NCI-H128 (cell line): ENCODE results near the gene HAUS7.

Experiments
- DNase-seq: peaks from one replicate; lab custom pipeline; 2025; ENCODE audit not compliant: unreplicated experiment; lab: John Stamatoyannopoulos, UW

Gene HAUS7

GRCh38 chrX:153499876-153500275 is 29.5 kb upstream of the HAUS7 start:
- no peak for DNase-seq

DNA sequence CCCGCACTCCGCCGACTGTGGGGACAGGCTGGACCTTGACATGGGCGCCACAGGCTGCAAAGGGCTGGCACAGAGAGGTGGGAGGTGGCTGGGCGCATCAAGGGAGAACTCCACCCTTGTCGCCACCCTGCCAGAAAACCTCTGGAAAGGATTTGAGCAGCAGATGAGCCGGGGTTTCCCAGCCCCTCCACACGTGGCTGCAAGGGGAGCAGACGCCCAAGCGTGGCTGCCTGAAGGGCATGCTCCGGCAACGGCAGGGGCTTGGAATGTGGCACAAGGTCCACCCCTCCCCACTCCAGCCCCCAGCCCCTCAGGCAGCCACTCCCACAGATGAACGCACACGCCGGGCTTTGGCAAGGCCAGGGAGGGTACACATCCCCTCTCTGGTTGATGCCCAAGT is 29.0 kb upstream of the HAUS7 start:
- DNase-seq = no peak

GRCh38 chrX:153498453-153498852 is 28.1 kb upstream of the HAUS7 start:
- DNase-seq = no peak

GRCh38 chrX:153496590-153496959 is 26.2 kb upstream of the HAUS7 start:
- no peak for DNase-seq

- no peak for DNase-seq
Measured at GRCh38 chrX:153495903-153496589, 25.7 kb upstream of the HAUS7 start.

GRCh38 chrX:153495362-153495751 is 25.0 kb upstream of the HAUS7 start:
- DNase-seq = no peak

GRCh38 chrX:153494541-153495361 is 24.4 kb upstream of the HAUS7 start, which contains the start of gene BGN:
BGN (plus strand) TSS chrX:153494980; CDS start chrX:153504632, 9,652 bp downstream.
- no peak for DNase-seq

DNA sequence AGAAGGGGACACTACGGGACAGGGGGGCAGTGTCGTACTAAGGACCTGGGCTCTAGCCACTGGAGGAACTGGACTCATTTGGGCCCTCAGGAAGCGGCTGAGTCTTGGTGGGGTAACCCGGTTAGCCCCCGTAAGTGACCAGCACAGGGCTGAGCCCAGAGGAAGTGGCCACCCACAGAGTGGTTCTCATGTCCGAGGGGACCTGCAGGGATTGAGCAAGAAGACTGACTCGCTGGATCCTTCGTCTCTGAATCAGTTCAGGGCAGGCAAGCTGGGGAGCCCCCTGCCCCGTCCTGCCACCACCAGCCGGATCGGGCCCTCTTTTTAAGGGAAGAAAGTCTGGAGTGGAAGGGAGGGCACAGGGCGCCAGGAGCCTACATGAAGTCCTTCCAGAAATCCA is 23.7 kb upstream of the HAUS7 start:
- DNase-seq = no peak

DNA sequence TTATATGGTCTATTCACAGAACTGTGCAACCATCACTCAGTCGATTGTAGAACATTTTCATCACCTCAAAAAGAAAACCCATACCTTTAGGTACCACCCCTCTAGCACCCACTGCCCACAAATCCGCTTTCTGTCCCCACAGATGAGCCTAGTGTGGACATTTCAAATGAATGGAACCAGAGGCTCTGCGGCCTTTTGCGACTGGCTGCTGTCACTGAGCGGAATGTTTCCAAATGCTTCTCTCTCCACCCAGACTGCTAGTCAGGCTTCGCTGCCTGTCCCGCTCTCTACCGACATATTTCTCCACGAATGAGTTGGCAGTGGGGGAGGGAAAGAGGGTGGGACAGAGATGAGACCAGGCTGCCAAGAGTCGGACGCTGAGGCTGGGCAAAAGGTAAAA is 22.7 kb upstream of the HAUS7 start:
- DNase-seq = no peak

GRCh38 chrX:153492543-153492942 is 22.2 kb upstream of the HAUS7 start:
- DNase-seq = no peak

DNA sequence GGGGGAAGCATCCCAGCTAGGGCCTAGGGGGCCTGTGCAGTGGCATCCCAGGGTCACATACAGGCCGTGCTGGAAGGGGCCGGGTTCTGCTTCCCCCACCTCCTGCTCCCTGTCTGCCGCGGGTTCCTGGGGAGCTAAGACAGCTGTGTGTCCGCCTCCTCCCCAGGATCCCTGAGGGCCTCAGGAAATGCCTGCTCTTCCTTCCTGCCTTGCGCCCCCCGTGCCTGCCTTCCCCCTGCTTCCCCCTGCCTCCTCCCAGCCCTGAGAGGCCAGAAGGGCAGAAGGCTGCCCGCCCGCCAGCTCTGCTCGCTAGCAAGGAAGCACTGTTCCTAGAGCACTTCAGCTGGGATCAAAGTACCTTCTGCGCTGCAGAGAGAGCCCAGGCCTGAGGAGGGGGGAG is 21.5 kb upstream of the HAUS7 start:
- DNase-seq = no peak

- no peak for DNase-seq
Measured at GRCh38 chrX:153491351-153491914, 21.1 kb upstream of the HAUS7 start.

GRCh38 chrX:153490217-153490930 is 20.0 kb upstream of the HAUS7 start:
- DNase-seq = no peak

- no peak for DNase-seq
Measured at GRCh38 chrX:153488231-153488914, 18.0 kb upstream of the HAUS7 start.

DNA sequence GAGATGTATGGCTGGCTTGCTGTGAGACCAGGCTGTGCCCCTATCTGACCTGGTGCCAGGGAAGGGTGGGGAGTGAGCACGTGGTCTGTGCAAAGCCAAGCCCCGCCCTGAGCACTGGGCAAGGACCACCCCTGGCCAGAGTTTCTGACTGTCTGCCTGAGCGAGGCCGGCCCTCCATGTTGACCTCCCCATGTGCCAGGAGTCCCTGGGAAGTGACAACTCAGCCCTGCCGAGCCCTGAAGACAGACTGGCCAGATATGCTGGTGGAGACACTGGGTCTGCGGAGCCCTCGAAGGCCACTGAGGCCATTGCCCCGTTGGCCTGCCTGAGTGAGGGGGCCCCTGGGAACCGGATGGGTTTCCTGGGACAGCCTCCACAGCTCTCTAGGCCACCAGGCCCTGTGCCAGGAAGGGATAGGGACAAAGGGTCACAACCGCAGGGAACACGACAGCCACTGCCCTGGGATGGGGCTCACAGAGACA is 17.3 kb upstream of the HAUS7 start:
- no peak for DNase-seq

DNA sequence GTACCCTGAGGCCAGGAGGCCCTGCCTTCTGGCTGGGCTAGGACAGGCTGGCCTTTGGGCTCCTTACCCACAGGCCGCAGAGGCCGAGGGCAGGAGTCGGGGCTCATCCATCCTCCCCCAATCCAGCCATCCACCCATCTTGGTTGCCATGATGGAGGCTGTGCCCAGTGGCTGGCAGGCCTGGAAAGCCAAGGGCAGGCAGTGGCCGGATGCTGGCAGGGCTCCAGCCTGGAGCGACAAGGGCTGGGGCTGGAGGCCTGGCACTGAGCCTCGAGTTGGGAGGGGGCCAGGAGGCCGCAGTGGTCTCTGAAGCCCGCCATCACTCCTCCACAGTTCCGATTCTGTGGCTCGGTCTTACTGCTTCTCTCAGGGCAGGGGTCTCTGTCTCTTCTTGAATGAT is 15.8 kb upstream of the HAUS7 start:
- no peak for DNase-seq

DNA sequence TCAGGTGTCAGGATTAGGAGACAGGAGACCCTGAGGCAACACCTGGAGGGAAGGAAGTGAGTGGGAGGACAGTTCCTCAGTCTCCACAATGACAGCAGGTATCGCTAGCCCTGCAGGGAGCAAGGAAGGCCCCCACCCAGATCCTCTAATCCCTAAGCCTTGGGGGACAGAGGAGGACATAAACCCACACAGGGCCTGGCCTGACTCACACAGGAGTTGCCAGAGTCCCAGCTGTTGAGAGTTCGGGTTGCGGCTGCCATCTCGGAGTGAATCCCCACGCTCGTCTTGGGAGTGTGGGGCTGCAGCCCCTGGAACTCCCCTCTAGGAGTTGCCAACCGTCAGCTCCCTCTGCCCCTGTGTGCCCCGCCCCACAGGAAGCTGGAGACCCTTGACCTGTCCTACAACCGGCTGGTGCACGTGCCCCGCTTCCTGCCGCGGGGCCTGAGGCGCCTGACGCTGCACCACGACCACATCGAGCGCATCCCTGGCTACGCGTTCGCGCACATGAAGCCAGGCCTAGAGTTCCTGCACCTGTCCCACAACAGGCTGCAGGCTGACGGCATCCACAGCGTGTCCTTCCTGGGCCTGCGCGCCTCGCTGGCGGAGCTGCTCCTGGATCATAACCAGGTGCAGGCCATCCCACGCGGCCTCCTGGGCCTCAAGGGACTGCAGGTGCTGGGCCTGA is 15.2 kb upstream of the HAUS7 start:
- no peak for DNase-seq

GRCh38 chrX:153482376-153483015 is 12.1 kb upstream of the HAUS7 start:
- no peak for DNase-seq

DNA sequence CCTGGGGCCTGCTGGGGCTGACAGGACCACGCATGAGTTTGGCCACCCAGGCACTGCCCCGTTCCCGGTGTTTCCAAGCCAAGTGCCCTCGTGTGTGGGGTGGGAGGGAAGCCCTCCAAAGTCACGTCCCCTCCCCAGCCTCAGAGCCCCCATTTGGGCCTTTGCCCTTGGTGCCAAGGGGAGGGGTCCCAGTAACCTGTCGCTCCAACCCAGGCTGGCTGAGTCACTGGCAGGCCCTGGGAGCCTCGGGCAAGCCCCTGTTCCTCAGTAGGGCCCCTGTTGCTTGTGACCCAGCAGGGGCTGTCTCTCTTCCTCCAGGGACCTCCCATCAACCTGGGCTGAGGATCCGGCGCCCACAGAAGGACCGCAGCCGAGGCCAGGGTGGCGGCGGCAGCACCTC is 10.7 kb upstream of the HAUS7 start:
- no peak for DNase-seq

DNA sequence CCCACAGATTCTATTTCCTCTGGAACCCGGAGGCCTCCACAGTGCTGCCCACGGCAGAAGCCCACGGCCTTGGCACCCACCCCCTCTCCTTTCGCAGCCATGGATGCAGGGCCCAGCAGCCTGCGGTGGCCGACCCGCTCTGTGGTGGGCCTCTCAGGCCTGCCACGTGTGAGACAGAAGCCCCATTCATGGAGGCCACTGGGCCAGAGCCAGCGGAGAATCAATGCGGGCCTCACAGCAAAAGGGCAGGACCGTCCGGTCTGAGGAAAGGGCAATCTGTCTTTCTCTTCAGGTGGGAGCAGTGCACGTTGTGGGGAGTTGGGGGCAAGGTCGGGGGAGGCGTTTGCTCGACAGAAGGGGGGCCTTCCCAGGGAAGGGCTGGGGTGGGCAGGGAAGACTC is 8.4 kb upstream of the HAUS7 start:
- DNase-seq = no peak
